ENCODE results near the gene MRPS34. TPM values are rescaled to one million over a fixed set of nuclear protein-coding genes. Genes with fewer than 3 reads are reported as not detected.

MRPS34 gene
- total and polyA plus RNA-seq, 9 of the 15 experiments (the other 6 are each of a cell fraction or from before 2014, with no cell fraction given) = 5.2 to 334 (median 92.8) TPM

GRCh38 chr16:1781758-1782407, 8.9 kb upstream of the MRPS34 start:
- no peak for FAIRE-seq
- Histone ChIP-seq H2AFZ (ENCODE audit: low read depth, low read length) (peak overlapping the region; percentile 55; the same call in 1 of the 2 replicates), H3K9ac (ENCODE audit: insufficient read depth in 1 of 2, low read depth in 2 of 2, low read length in 2 of 2) (peak overlapping the region; percentile 77 to 96), H3K4me2 (ENCODE audit: insufficient read depth, low read length) (peak overlapping the region; percentile 98), H4K20me1 (replicated peaks; ENCODE audit: control insufficient read depth, insufficient read depth, low read length) (peaks cover 3% of the 10 kb centered on the region; the same call in 1 of the 2 replicates), H3K9me3 (replicated peaks; ENCODE audit: control insufficient read depth, insufficient read depth, low read depth, low read length) (no peaks in the 10 kb centered on the region), H3K4me3 (peak overlapping the region; percentile 99), H3K36me3 (ENCODE audit: control insufficient read depth, insufficient read depth, low read length) (peaks cover 51% of the 10 kb centered on the region; the same call in 1 of the 3 replicates), H3K4me1 (replicated peaks in 1 of 2; ENCODE audit: control insufficient read depth in 2 of 2, insufficient read depth in 2 of 2, low read length in 2 of 2) (peaks cover 4 to 84% of the 10 kb centered on the region in 2 experiments; a peak in 3 of 5 replicates), H3K79me2 (ENCODE audit: control insufficient read depth, insufficient read depth, low read length) (peaks cover 49% of the 10 kb centered on the region), H3K27ac (ENCODE audit: extremely low read depth, low read depth, low read length) (peak overlapping the region; percentile 69; the same call in 2 of the 3 replicates), H3K9me1 (ENCODE audit: control insufficient read depth, insufficient read depth, low read length) (no peaks in the 10 kb centered on the region), H3K27me3 (ENCODE audit: control insufficient read depth in 2 of 2, insufficient read depth in 2 of 2, low read length in 2 of 2) (no peaks in the 10 kb centered on the region)
- in situ Hi-C loops (cut with MboI) (loop anchor here (5.0 kb wide), 1 partner anchor 150 kb away; no protein-coding TSS in a partner anchor), intact Hi-C loops (cut with micrococcal nuclease) (loop anchor here (5.0 kb wide), 1 partner anchor 170 kb away; the partner anchor contains the start of genes CRAMP1 and IFT140)
- DNase-seq (ENCODE audit: extremely low read depth in 1 of 4, low spot score in 3 of 4) = peak in 2 of 4 experiments; percentile 35 to 54
- ChIA-PET CTCF (ENCODE audit: low intra/inter-chr PET ratio) (interaction anchor here (0.6 kb wide), 1 partner anchor 483 kb away, joined by 3 read pairs; no protein-coding TSS in a partner anchor), POLR2A (interaction anchor here (0.7 to 2.3 kb wide), 8 partner anchors 10 to 1102 kb away, joined by 3 to 35 read pairs (median 6); partner anchors contain the start of genes EME2, MRPS34, NME3 and RPS2)
- WGBS (ENCODE audit: insufficient coverage, low coverage, missing lambda C conversion rate) = 3% methylated on average over 41 of the region's 70 CpGs
- no TSS peak for BruUV-seq (replicated peaks)
- ATAC-seq = peak; percentile 33
- TF ChIP-seq ILF3 (IDR thresholded peaks at IDR 0.05; ENCODE audit: borderline replicate concordance) (0 out of 2 replicates have a peak, but pooled peaks have one; percentile 21), E2F4 (CRISPR knock-in tag; IDR thresholded peaks at IDR 0.05; ENCODE audit: low read depth) (no peak), POLR2A (conservative IDR thresholded peaks at IDR 0.05) (peak; percentile 59), ZNF668 (CRISPR knock-in tag; IDR thresholded peaks at IDR 0.05) (no peak), YY1 (IDR thresholded peaks at IDR 0.05; ENCODE audit: borderline replicate concordance in 1 of 3, control insufficient read depth in 1 of 3, extremely low read depth in 1 of 3, insufficient read depth in 3 of 3, insufficient read length in 1 of 3, insufficient replicate concordance in 2 of 3, low read depth in 1 of 3, low read length in 2 of 3) (no peak), RBFOX2 (IDR thresholded peaks at IDR 0.05; ENCODE audit: low read depth, low read length) (0 out of 2 replicates have a peak, but pooled peaks have one; percentile 26), PTRF (tag; IDR thresholded peaks at IDR 0.05) (no peak), ZNF143 (CRISPR knock-in tag; IDR thresholded peaks at IDR 0.05) (no peak)
- TF ChIP-seq, protein P1, sequence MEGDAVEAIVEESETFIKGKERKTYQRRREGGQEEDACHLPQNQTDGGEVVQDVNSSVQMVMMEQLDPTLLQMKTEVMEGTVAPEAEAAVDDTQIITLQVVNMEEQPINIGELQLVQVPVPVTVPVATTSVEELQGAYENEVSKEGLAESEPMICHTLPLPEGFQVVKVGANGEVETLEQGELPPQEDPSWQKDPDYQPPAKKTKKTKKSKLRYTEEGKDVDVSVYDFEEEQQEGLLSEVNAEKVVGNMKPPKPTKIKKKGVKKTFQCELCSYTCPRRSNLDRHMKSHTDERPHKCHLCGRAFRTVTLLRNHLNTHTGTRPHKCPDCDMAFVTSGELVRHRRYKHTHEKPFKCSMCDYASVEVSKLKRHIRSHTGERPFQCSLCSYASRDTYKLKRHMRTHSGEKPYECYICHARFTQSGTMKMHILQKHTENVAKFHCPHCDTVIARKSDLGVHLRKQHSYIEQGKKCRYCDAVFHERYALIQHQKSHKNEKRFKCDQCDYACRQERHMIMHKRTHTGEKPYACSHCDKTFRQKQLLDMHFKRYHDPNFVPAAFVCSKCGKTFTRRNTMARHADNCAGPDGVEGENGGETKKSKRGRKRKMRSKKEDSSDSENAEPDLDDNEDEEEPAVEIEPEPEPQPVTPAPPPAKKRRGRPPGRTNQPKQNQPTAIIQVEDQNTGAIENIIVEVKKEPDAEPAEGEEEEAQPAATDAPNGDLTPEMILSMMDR (IDR thresholded peaks at IDR 0.05 in 2 of 3, conservative IDR thresholded peaks at IDR 0.05 in 1 of 3; ENCODE audit: insufficient read depth in 2 of 3, low read depth in 1 of 3, low read length in 3 of 3) = 0 out of 6 replicates have a peak, but pooled peaks of 1 of the 3 experiments have one; percentile 17
